ENCODE measurements around the gene DNAI1. TPM values are rescaled to one million over a fixed set of nuclear protein-coding genes. Genes with fewer than 3 reads are reported as not detected.

Gene DNAI1
- total RNA-seq, 1 donor from 2014 or later: 0.52 TPM

GRCh38 chr9:34552606-34552981 lies 94.0 kb downstream of the DNAI1 start:
- DNase-seq (ENCODE audit: low spot score): no peak
- no peaks in the 10 kb centered on the region for H3K9me3 Mint-ChIP-seq

GRCh38 chr9:34552986-34553385 lies 94.4 kb downstream of the DNAI1 start:
- Histone ChIP-seq H3K9me3 (ENCODE audit: low read depth) (no peaks in the 10 kb centered on the region), H3K79me2 (ENCODE audit: low read depth) (no peaks in the 10 kb centered on the region), H3K27ac (no peak overlapping the region), H3K36me3 (no peaks in the 10 kb centered on the region), H3K9ac (no peak overlapping the region), H3K27me3 (no peaks in the 10 kb centered on the region), H2AFZ (replicated peaks) (no peak overlapping the region), H3F3A (ENCODE audit: low read depth) (no peaks in the 10 kb centered on the region), H3K4me3 (no peak overlapping the region), H3K4me2 (no peak overlapping the region), H4K20me1 (ENCODE audit: low read depth) (no peaks in the 10 kb centered on the region), H3K4me1 (peaks cover 5% of the 10 kb centered on the region)
- H3K9me3 Mint-ChIP-seq: no peaks in the 10 kb centered on the region
- no peak overlapping the region for H3K27ac Mint-ChIP-seq
- TF ChIP-seq CTCF (IDR thresholded peaks at IDR 0.05) (no peak), EZH2phosphoT487 (IDR thresholded peaks at IDR 0.05) (no peak), EZH2 (IDR thresholded peaks at IDR 0.05) (no peak)
- no peak for DNase-seq (ENCODE audit: low spot score)
- peaks cover 6% of the 10 kb centered on the region for H3K27me3 Mint-ChIP-seq (ENCODE audit: insufficient read depth, low read depth)
- peaks cover 18% of the 10 kb centered on the region for H3K36me3 Mint-ChIP-seq
- peaks cover 25% of the 10 kb centered on the region for H3K4me1 Mint-ChIP-seq
- no peak overlapping the region for H3K4me3 Mint-ChIP-seq

More at GRCh38 chr9:34552606-34552981, 94.0 kb downstream of the DNAI1 start:
- no peaks in the 10 kb centered on the region for H3K36me3 ChIP-seq
- H3K4me3 ChIP-seq: no peak overlapping the region
- no peak for TF ChIP-seq CTCF (IDR thresholded peaks at IDR 0.05)
- TF ChIP-seq EZH2 (IDR thresholded peaks at IDR 0.05): no peak
- no peak for TF ChIP-seq EZH2phosphoT487 (IDR thresholded peaks at IDR 0.05)
- H3K27me3 Mint-ChIP-seq (ENCODE audit: insufficient read depth, low read depth): peaks cover 7% of the 10 kb centered on the region
- H3K9me3 ChIP-seq (ENCODE audit: low read depth): no peaks in the 10 kb centered on the region
- H3K9ac ChIP-seq: no peak overlapping the region
- peaks cover 5% of the 10 kb centered on the region for H3K4me1 ChIP-seq
- no peaks in the 10 kb centered on the region for H3F3A ChIP-seq (ENCODE audit: low read depth)
- peaks cover 18% of the 10 kb centered on the region for H3K36me3 Mint-ChIP-seq
- H3K4me1 Mint-ChIP-seq: peaks cover 26% of the 10 kb centered on the region
- no peak overlapping the region for H3K27ac Mint-ChIP-seq
- no peaks in the 10 kb centered on the region for H3K27me3 ChIP-seq
- H4K20me1 ChIP-seq (ENCODE audit: low read depth): no peaks in the 10 kb centered on the region
- H3K4me2 ChIP-seq: no peak overlapping the region
- no peak overlapping the region for H3K27ac ChIP-seq
- H2AFZ ChIP-seq (replicated peaks): no peak overlapping the region
- H3K4me3 Mint-ChIP-seq: no peak overlapping the region
- H3K79me2 ChIP-seq (ENCODE audit: low read depth): no peaks in the 10 kb centered on the region

GRCh38 chr9:34553511-34554021 lies 95.0 kb downstream of the DNAI1 start:
- no peak overlapping the region for H3K9ac ChIP-seq
- no peaks in the 10 kb centered on the region for H4K20me1 ChIP-seq (ENCODE audit: low read depth)
- DNase-seq (ENCODE audit: low spot score): no peak
- no peak for TF ChIP-seq EZH2 (IDR thresholded peaks at IDR 0.05)
- TF ChIP-seq EZH2phosphoT487 (IDR thresholded peaks at IDR 0.05): no peak
- no peak for TF ChIP-seq CTCF (IDR thresholded peaks at IDR 0.05)
- H3K9me3 Mint-ChIP-seq: no peaks in the 10 kb centered on the region
- no peaks in the 10 kb centered on the region for H3F3A ChIP-seq (ENCODE audit: low read depth)
- H3K4me2 ChIP-seq: no peak overlapping the region
- no peak overlapping the region for H3K4me3 ChIP-seq
- no peak overlapping the region for H2AFZ ChIP-seq (replicated peaks)
- no peaks in the 10 kb centered on the region for H3K9me3 ChIP-seq (ENCODE audit: low read depth)
- peaks cover 6% of the 10 kb centered on the region for H3K4me1 ChIP-seq
- H3K79me2 ChIP-seq (ENCODE audit: low read depth): no peaks in the 10 kb centered on the region
- H3K27ac ChIP-seq: no peak overlapping the region
- peaks cover 25% of the 10 kb centered on the region for H3K4me1 Mint-ChIP-seq
- H3K27me3 ChIP-seq: no peaks in the 10 kb centered on the region
- H3K36me3 Mint-ChIP-seq: peaks cover 18% of the 10 kb centered on the region
- H3K4me3 Mint-ChIP-seq: no peak overlapping the region
- no peak overlapping the region for H3K27ac Mint-ChIP-seq
- H3K27me3 Mint-ChIP-seq (ENCODE audit: insufficient read depth, low read depth): peaks cover 4% of the 10 kb centered on the region
- H3K36me3 ChIP-seq: no peaks in the 10 kb centered on the region
